ENCODE data around the gene B3GALT6. TPM values are rescaled to one million over a fixed set of nuclear protein-coding genes. Genes with fewer than 3 reads are reported as not detected.
A peak's percentile ranks its signal among the peaks of the same experiment; 100 is the strongest.

B3GALT6 gene
- total RNA-seq, 1 donor from 2014 or later = 27.1 TPM

GRCh38 chr1:1216770-1217620 is 15.0 kb upstream of the B3GALT6 start:
- no peak for DNase-seq

GRCh38 chr1:1217621-1218523 is 14.2 kb upstream of the B3GALT6 start:
- DNase-seq = no peak

- DNase-seq = no peak
Measured at GRCh38 chr1:1218524-1219200, 13.4 kb upstream of the B3GALT6 start.

- no peak for DNase-seq
Measured at GRCh38 chr1:1219341-1219740, 12.7 kb upstream of the B3GALT6 start.

GRCh38 chr1:1220197-1220596 is 11.8 kb upstream of the B3GALT6 start:
- DNase-seq = no peak

GRCh38 chr1:1221887-1222574 is 10.0 kb upstream of the B3GALT6 start:
- DNase-seq = no peak

GRCh38 chr1:1222575-1223225 is 9.3 kb upstream of the B3GALT6 start:
- no peak for DNase-seq

GRCh38 chr1:1223321-1223720 is 8.7 kb upstream of the B3GALT6 start:
- DNase-seq = no peak

GRCh38 chr1:1223891-1224290 is 8.1 kb upstream of the B3GALT6 start:
- no peak for DNase-seq

- DNase-seq = no peak
Measured at GRCh38 chr1:1225238-1225845, 6.7 kb upstream of the B3GALT6 start.

GRCh38 chr1:1225913-1226312 is 6.1 kb upstream of the B3GALT6 start:
- no peak for DNase-seq

- DNase-seq = no peak
Measured at GRCh38 chr1:1226566-1227362, 5.3 kb upstream of the B3GALT6 start.

GRCh38 chr1:1227386-1227785 is 4.7 kb upstream of the B3GALT6 start:
- no peak for DNase-seq

GRCh38 chr1:1228187-1228586 is 3.9 kb upstream of the B3GALT6 start:
- DNase-seq = no peak

GRCh38 chr1:1228596-1229321 is 3.3 kb upstream of the B3GALT6 start:
- DNase-seq = no peak

GRCh38 chr1:1229770-1230169 is 2.3 kb upstream of the B3GALT6 start:
- no peak for DNase-seq

- no peak for DNase-seq
Measured at GRCh38 chr1:1230656-1231399, 1.2 kb upstream of the B3GALT6 start.

- DNase-seq = peak; percentile 91
Measured at GRCh38 chr1:1231400-1232207, 433 bp upstream of the B3GALT6 start, which contains the start of gene SDF4. Gene SDF4 (minus strand): TSS chr1:1232001. CDS start chr1:1228772, 3,229 bp downstream.

All from occipital lobe (tissue), 2 donors.